SK-N-SH treated with all-trans-retinoic acid at 6 μM for 48 hours (cell line): ENCODE measurements around the gene MRPS9.

Source experiments
- BACH2 ChIP-seq: fragments of 250-450 bp; sonication (Bioruptor Pico); IDR thresholded peaks from 2 replicates; pipeline ENCODE4 v1.9.0; 2021; ENCODE audit warnings: mild to moderate bottlenecking, borderline replicate concordance
- CSRNP3 ChIP-seq: fragments of 250-450 bp; sonication (Bioruptor Pico); IDR thresholded peaks from 2 replicates; pipeline ENCODE4 v1.5.1; 2021; ENCODE audit warnings: mild to moderate bottlenecking, moderate library complexity
- ESRRG ChIP-seq: fragments of 250-450 bp; sonication (Bioruptor Pico); IDR thresholded peaks from 2 replicates; pipeline ENCODE4 v1.6.1; 2021; ENCODE audit warnings: mild to moderate bottlenecking
- GLIS3 ChIP-seq: fragments of 250-450 bp; sonication (Bioruptor Pico); IDR thresholded peaks from 2 replicates; pipeline ENCODE4 v1.5.0; 2020; ENCODE audit warnings: mild to moderate bottlenecking, moderate library complexity
- PATZ1 ChIP-seq: fragments of 250-450 bp; sonication (Bioruptor Pico); IDR thresholded peaks from 2 replicates; pipeline ENCODE4 v1.8.0; 2020; ENCODE audit warnings: mild to moderate bottlenecking, moderate library complexity, borderline replicate concordance
- ZFP3 ChIP-seq: fragments of 250-450 bp; sonication (Bioruptor Pico); IDR thresholded peaks from 2 replicates; pipeline ENCODE4 v1.5.0; 2020; ENCODE audit warnings: mild to moderate bottlenecking, moderate library complexity

DNA sequence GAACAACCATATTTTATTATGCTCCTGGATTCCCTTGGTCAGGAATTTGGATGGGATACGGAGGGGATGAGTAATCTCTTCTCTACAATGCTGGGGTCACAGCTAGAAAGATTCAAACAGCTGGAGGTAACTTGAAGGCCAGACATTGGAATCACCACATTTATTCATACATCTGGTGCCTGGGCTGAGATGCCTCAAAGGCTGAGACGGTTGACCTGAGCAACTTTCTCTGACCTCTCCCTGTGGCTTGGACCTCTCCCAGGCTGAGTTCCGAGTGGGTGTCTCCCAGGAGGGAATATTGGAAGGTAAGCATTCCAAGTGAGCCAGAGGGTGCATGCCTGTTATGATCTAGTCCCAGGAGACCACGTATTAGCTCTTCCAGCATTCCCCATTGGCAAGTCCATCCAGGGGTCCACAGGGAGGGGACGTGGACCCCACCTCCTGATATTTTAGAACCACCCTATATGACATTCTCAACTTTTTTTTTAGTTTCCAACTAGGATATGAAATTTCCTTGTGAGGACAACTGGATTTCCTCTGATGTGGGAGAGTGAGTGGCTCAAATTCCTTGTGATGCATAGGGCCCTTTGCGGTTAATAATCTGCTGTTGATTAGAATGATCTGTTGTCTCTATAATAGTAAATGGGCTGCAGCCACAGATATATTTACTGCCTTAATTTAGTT lies 101.8 kb downstream of the MRPS9 start:
- TF ChIP-seq ZFP3 (CRISPR knock-in tag) (no peak), BACH2 (CRISPR knock-in tag) (no peak), PATZ1 (CRISPR knock-in tag) (no peak), CSRNP3 (no peak), GLIS3 (CRISPR knock-in tag) (no peak), ESRRG (CRISPR knock-in tag) (no peak)
